GM18867 (cell line): Measurements from ENCODE around the gene MCM3.

Source experiments
- ATAC-seq: cut with Tn5 transposase; IDR thresholded peaks from one replicate; pipeline ENCODE4 v1.9.1; 2021; ENCODE audit warnings: mild to moderate bottlenecking, moderate library complexity; ENCODE audit not compliant: unreplicated experiment

The MCM3 gene

DNA sequence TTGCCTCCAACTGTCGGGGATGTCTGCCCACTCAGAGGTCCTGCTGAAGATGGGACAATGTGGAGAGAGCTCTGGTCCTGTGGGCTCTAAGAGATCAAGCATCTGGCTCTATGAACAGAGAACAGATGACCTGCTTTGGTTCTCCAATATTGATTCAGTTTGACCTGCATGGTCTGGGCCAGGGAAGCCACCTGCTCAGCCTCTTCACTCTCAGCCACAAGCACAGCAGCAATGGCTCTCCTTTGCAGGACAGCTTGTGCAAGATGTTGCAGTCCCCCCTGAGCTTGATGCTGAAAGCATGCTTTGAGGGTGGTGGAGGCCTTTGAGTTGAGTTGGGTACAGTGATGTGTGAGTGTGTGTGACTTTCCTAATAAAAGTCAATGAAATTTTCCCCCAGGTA, 18.6 kb upstream of the MCM3 start:
- no peak for ATAC-seq

DNA sequence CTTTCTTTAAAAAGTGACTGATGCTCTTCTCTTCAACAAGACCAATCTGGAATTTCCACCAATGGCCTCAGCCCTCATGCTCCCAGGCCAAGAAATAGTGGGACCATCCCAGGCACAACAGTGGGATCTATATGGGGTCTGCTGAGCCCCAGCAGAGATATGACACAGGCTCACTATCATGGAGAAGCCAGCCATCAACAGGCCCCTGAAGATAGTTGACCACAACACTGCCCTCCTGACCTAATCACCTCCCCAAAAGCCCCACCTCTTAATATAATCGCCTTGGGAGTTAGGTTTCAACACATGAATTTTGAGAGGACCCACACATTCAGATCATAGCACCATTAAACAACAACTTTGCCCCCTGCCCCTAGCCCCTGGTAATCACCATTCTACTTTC, 16.8 kb upstream of the MCM3 start:
- no peak for ATAC-seq

GRCh38 chr6:52300489-52300931, 16.0 kb upstream of the MCM3 start:
- no peak for ATAC-seq

- no peak for ATAC-seq
Measured at GRCh38 chr6:52299653-52300052, 15.1 kb upstream of the MCM3 start.

- peak; percentile 30 for ATAC-seq
Measured at GRCh38 chr6:52297433-52297832, 12.9 kb upstream of the MCM3 start.

DNA sequence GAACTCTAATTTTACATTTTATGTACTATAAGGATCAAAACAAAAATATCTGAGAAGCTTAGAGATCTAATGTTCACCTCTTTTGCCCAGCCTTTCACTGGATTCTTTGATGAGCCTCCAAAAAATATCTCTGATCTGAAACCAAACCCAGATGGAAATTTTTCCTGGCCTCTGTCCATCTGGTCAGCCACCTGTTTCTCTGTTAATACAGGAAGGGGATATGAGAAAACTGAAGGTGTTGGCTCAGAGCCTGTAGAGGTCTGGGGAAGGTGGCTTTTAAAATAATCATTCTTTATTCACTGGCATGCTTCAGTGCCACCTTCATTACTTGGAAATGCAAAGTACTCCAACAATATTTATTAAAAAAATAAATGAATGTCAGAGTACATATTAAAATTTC, 8.5 kb upstream of the MCM3 start:
- ATAC-seq, result no peak

DNA sequence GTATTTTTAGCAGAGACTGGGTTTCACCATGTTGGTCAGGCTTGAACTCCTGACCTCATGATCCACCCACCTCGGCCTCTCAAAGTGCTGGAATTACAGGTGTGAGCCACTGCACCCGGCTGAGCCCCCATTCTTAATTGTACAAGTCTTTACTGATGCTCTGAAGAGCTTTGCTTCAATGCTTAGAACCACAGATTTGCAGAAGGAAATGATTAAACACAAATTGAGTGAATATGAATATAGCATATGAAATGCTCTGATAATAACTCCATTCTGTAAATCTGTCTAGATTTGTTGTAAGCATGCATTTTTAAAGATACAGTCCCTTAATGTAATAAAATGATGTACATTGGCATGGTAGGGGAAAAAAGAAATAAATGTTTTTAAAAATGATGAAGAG, 4.3 kb upstream of the MCM3 start:
- no peak for ATAC-seq

GRCh38 chr6:52288216-52288615, 3.7 kb upstream of the MCM3 start:
- ATAC-seq, result no peak

DNA sequence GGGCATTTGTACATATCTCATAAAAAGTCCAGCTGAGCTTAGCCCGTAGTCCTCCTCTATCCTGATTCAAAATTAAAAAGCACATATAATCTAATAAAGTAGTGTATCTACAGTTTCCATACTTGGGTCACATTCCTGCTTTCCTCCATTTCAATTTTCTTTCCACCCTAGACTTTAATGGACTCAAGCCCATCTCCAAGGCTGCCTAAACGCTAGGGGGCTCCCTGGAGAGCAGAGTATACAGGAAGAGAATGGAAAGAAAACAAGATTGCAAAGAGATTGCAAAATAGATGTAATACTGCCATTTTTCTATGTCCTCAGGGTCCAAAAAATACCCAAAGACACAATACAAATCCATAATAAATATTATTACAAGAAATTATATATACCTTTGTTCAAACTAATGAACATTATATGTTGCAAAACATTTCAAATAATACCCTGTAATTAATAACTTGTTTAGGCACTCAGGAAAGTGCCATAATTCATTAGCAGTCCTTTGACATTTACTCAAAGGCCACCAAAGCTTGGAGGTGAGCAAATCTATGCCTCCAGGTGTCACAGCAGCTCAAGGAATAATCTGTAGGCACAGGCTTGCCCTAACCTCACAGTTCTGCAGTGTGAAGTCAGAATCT, 2.4 kb upstream of the MCM3 start:
- ATAC-seq, result no peak

- no peak for ATAC-seq
Measured at GRCh38 chr6:52285177-52286068, 881 bp upstream of the MCM3 start.

GRCh38 chr6:52284131-52284459, 447 bp downstream of the MCM3 start:
- ATAC-seq, result peak; percentile 1

- ATAC-seq, result no peak
Measured at GRCh38 chr6:52283111-52283510, 1.4 kb downstream of the MCM3 start.

- no peak for ATAC-seq
Measured at GRCh38 chr6:52276130-52276529, 8.4 kb downstream of the MCM3 start.

DNA sequence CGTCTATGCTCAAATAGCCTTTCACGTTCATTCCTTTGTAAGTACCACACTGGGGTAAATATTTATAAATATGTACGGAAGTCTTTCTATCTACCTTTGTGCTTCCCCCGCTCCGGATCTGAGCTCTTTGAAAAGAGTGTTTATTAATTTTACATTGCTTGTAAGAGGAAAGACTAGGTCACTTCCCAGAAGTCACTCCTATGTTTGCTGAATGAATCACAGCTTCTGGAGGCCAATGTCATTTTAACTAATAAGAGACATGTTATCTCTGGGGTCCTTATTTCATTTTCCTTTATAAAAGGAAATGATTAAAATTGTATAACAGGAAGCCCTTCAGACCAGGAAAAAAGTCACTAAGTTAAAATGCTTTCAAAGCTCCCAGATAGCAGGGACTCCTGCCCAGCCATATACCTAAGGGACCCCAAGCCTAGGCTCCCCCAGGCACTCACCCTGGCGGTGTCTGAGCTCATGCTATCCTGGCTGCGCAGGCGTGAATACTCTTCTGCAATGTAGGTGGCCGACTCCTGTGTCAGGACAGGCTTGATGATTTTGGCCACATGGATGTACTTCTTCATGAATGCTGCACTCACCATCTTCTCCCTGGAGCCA, 12.6 kb downstream of the MCM3 start:
- no peak for ATAC-seq

DNA sequence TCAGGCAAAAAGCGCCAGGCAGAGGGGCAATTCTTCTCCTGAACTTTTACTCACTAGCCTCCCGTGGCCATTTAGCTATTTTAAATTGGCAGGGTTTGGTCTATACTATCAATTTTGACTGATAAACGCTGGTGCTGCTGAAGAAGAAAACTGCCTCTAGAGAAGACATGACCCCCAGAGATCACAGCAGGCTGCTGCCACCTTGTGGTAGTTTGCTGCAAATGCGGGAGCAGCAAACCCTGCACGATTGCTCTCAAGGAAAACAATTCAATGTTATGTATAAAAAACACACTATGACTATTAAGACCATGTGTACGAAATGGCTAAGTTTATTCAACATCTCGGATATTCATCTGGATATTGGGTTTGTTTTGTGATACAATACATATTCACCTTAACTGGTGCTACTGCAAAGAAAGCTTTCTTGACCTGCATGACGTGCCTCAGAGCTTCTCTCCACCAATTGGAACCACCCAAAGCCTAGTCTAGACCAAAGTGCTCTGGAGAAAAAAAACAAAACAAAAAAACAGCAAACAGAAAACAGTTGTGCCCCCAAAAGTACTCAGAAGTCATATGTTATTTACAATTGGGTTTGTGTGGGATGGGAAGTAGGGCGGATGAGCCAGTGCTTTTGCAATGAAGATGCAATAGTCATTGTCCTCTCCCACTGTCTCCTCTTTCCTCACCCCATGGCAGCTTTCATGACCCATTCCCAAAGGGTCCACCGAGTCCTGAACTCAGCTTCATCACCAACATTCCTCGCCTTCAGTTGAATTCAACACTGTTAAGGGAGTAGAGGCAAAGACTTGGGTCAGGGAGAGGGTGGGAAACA, 20.6 kb downstream of the MCM3 start:
- ATAC-seq, result peak; percentile 74

GRCh38 chr6:52262620-52263344, 21.8 kb downstream of the MCM3 start:
- no peak for ATAC-seq

DNA sequence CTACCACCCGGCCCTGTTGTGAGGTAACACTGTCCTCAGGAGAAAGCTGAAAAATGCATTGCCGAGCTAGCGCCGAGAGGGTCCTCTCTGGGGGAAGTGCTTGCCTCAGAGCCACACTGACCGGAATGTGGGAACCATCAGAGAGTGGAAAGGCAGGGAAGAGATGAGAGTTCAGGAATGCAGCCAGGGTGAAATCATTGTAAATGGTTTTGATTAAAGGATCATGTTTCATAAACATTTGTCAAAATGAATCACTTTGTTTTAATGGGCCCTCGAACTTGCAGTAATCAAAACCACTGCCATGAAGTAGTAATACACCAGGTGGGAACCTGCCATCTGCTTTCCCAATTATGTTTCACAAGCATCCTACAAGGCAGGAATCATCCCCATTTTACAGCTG, 23.3 kb downstream of the MCM3 start:
- no peak for ATAC-seq

DNA sequence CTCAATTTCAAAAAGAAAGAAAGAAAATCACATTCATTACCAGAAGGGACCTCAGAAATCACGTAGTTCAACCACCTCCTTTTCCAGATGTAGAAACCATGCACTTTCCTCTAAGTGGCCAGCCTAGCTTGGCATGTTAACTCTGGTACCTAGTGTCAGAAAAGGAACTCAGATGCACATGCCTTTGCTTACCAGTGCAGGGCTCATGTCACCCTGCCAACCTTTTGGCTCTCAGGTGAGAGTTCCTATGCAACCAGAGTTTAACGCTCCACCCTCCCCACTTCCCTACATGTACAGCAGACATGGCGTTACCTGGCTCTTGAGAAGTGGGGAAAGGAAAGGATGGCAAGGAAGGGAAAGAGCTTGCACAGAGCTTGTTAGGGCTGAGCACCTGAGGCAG, 23.9 kb downstream of the MCM3 start:
- ATAC-seq, result no peak

DNA sequence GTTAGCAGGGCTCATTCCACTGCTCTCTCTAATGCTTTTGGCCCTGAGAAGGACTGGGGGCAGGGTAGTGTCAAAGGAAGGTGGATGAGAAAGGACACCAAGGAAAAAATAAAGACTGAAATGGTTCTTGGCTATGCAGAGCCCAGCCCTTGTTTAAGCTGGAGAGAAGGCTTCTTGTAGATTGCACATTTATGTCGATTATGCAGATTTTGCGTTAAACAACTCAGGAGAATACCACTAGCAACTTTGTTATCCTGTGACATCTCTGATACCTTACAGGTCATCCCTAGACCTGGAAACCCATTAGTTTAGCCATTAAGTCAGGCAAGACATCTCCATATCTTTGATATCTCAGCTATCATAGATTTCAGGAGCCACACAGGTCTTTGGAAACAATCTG, 29.1 kb downstream of the MCM3 start:
- ATAC-seq, result no peak

- ATAC-seq, result no peak
Measured at GRCh38 chr6:52254731-52255378, 29.7 kb downstream of the MCM3 start.
